PC-9 (cell line): Measurements from ENCODE around the gene OR2A5.

Source experiments
- EZH2 ChIP-seq: fragments of 200-600 bp; sonication (generic); IDR thresholded peaks from 2 replicates; pipeline ENCODE4 v1.8.0; 2017; ENCODE audit warnings: antibody characterized with exemption, low read depth
- TF ChIP-seq, protein P1 (sequence below): fragments of 200-600 bp; sonication (generic); conservative IDR thresholded peaks from 2 replicates; pipeline ENCODE4 v1.6.1; 2017; ENCODE audit warnings: mixed run types, antibody characterized with exemption, mild to moderate bottlenecking, moderate library complexity

DNA sequence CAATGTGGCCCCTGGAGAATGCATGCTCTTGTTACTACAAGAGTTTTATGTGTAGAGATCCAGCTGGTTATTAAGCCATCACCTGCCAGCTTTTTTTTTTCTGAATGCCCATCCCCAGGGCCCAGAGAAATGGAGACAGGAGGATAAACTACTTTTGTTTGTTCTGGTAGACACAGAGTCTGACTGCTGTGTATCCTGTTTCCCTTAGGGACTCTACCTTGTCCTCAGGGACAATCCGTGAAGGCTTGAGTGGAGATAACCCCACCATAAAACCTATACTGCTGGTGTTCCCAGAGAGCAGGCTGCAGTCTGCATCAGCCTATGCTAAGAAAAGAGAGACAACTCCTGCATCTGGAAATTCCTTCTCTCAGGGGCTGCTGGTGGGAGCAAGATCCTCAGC lies at the start of gene OR2A5:
- TF ChIP-seq, protein P1, sequence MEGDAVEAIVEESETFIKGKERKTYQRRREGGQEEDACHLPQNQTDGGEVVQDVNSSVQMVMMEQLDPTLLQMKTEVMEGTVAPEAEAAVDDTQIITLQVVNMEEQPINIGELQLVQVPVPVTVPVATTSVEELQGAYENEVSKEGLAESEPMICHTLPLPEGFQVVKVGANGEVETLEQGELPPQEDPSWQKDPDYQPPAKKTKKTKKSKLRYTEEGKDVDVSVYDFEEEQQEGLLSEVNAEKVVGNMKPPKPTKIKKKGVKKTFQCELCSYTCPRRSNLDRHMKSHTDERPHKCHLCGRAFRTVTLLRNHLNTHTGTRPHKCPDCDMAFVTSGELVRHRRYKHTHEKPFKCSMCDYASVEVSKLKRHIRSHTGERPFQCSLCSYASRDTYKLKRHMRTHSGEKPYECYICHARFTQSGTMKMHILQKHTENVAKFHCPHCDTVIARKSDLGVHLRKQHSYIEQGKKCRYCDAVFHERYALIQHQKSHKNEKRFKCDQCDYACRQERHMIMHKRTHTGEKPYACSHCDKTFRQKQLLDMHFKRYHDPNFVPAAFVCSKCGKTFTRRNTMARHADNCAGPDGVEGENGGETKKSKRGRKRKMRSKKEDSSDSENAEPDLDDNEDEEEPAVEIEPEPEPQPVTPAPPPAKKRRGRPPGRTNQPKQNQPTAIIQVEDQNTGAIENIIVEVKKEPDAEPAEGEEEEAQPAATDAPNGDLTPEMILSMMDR, result no peak
- TF ChIP-seq EZH2, result no peak
